ENCODE results near the gene CD44. TPM values are rescaled to one million over a fixed set of nuclear protein-coding genes. Genes with fewer than 3 reads are reported as not detected.

The CD44 gene
- total RNA-seq, 1 experiment from 2014 or later = 6.1 TPM

GRCh38 chr11:35147235-35147634 lies 8.3 kb downstream of the CD44 start:
- no peak overlapping the region for H3K9ac ChIP-seq (ENCODE audit: extremely low read depth, insufficient read length, low read length)
- no peak overlapping the region for H3K18ac ChIP-seq (ENCODE audit: insufficient read length, low read depth, low read length)
- H2BK15ac ChIP-seq (ENCODE audit: low read depth, low read length) = no peak overlapping the region
- H3K23ac ChIP-seq (ENCODE audit: insufficient read length, low read depth, low read length) = no peak overlapping the region
- H3K79me1 ChIP-seq (ENCODE audit: insufficient read depth, low read depth, low read length, poor library complexity, severe bottlenecking) = no peaks in the 10 kb centered on the region
- no peaks in the 10 kb centered on the region for H3K9me3 ChIP-seq (ENCODE audit: control insufficient read depth, low read depth, low read length)
- H2AFZ ChIP-seq (ENCODE audit: low read length) = no peak overlapping the region
- H3K27me3 ChIP-seq (ENCODE audit: insufficient read depth, low read length) = no peaks in the 10 kb centered on the region
- H2BK120ac ChIP-seq (ENCODE audit: low read depth, low read length, poor library complexity, severe bottlenecking) = no peak overlapping the region
- H3K4me2 ChIP-seq (ENCODE audit: insufficient read depth, insufficient read length, low read length) = no peak overlapping the region
- no peaks in the 10 kb centered on the region for H4K20me1 ChIP-seq (ENCODE audit: control insufficient read depth, insufficient read depth, insufficient read length)
- H3K4me1 ChIP-seq (ENCODE audit: insufficient read depth, low read length) = peaks cover 11% of the 10 kb centered on the region; the same call in 1 of the 2 replicates
- no peaks in the 10 kb centered on the region; a peak in 1 of 7 replicates for H3K36me3 Mint-ChIP-seq (ENCODE audit: insufficient read depth in 1 of 3, low read depth in 3 of 3)
- no peak overlapping the region for H3T11ph ChIP-seq (ENCODE audit: low read length)
- H3K56ac ChIP-seq (ENCODE audit: insufficient read length, low read depth, low read length) = no peak overlapping the region
- peaks cover 23 to 29% of the 10 kb centered on the region in 2 experiments for H3K4me1 Mint-ChIP-seq
- H3K27ac Mint-ChIP-seq = no peak overlapping the region
- H3K23me2 ChIP-seq (ENCODE audit: insufficient read length, low read depth, low read length, poor library complexity, severe bottlenecking) = no peaks in the 10 kb centered on the region
- no peak overlapping the region for H3K4me3 Mint-ChIP-seq
- no peak overlapping the region for H4K5ac ChIP-seq (ENCODE audit: insufficient read length, low read depth, low read length)
- no peaks in the 10 kb centered on the region for H3K9me3 Mint-ChIP-seq
- peaks cover 13% of the 10 kb centered on the region for H3K27me3 Mint-ChIP-seq (ENCODE audit: low read depth)
- no peak overlapping the region for H2BK12ac ChIP-seq (ENCODE audit: insufficient read length, low read depth, low read length)
- no CpG with 5 or more reads among the region's 1 CpG for WGBS (ENCODE audit: extremely low coverage, insufficient read length, low lambda C conversion rate)
- H4K8ac ChIP-seq (replicated peaks; ENCODE audit: insufficient read length, low read depth, low read length) = no peak overlapping the region
- no peak for TF ChIP-seq CTCF (conservative IDR thresholded peaks at IDR 0.05)
- no peak overlapping the region for H2BK5ac ChIP-seq (ENCODE audit: insufficient read length, low read length)
- DNase-seq = no peak
- H3K14ac ChIP-seq (ENCODE audit: insufficient read depth, low read length) = no peak overlapping the region
- H4K91ac ChIP-seq (ENCODE audit: insufficient read length, low read depth, low read length) = no peak overlapping the region
- H3K27ac ChIP-seq (ENCODE audit: insufficient read length, low read depth, low read length) = no peak overlapping the region
- no peak overlapping the region for H2AK5ac ChIP-seq (ENCODE audit: insufficient read length, low read length)
- H2BK20ac ChIP-seq (ENCODE audit: low read depth, low read length, poor library complexity, severe bottlenecking) = no peak overlapping the region
- no peak overlapping the region for H3K4ac ChIP-seq (ENCODE audit: low read depth, low read length)
- H3K79me2 ChIP-seq (ENCODE audit: insufficient read depth, low read length) = no peaks in the 10 kb centered on the region
